RPMI7951 (cell line): ENCODE data around the gene CECR2. TPM values are rescaled to one million over a fixed set of nuclear protein-coding genes. Genes with fewer than 3 reads are reported as not detected.
"Not testable (repeated sequence)": the region's sequence is repeated elsewhere in the genome, so short reads cannot be mapped to it uniquely, and the experiment has no call there.

ENCODE experiments used
- DNase-seq: peaks from one replicate; pipeline ENCODE4 v3.0.0-alpha.2; 2012; ENCODE audit warnings: low read depth
- total RNA-seq: library from RNA; depleted of rRNA; stranded (reverse); fragments of >200 nt; shearing (Covaris generic); gene quantifications from 2 replicates; pipeline ENCODE4 v1.2.3, GENCODE V29; 2014

Gene CECR2
- total RNA-seq, 1 experiment from 2014 or later: 0.12 TPM

- no peak for DNase-seq
Measured at GRCh38 chr22:17402293-17402692, 33.0 kb downstream of the CECR2 start.

DNA sequence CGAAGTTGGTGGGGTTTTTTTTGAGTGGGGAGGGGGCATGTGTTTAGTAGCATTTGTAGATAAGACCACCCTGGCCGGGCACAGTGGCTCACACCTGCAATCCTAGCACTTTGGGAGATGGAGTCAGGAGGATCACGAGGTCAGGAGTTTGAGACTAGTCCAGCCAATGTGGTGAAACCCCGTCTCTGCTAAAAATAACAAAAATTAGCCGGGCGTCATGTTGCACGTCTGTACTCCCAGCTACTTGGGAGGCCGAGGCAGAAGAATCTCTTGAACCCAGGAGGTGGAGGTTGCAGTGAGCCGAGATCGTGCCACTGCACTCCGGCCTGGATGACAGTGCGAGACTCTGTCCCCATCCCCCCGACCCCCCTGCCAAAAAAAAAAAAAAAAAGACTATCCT lies 34.6 kb downstream of the CECR2 start:
- DNase-seq: no peak

- no peak for DNase-seq
Measured at GRCh38 chr22:17407643-17408042, 38.4 kb downstream of the CECR2 start.

GRCh38 chr22:17410576-17410975 lies 41.3 kb downstream of the CECR2 start:
- DNase-seq: no peak

- no peak for DNase-seq
Measured at GRCh38 chr22:17411213-17411612, 42.0 kb downstream of the CECR2 start.

- no peak for DNase-seq
Measured at GRCh38 chr22:17412232-17412631, 43.0 kb downstream of the CECR2 start.

- DNase-seq: no peak
Measured at GRCh38 chr22:17418890-17419324, 49.6 kb downstream of the CECR2 start.

- no peak for DNase-seq
Measured at GRCh38 chr22:17419348-17419747, 50.1 kb downstream of the CECR2 start.

DNA sequence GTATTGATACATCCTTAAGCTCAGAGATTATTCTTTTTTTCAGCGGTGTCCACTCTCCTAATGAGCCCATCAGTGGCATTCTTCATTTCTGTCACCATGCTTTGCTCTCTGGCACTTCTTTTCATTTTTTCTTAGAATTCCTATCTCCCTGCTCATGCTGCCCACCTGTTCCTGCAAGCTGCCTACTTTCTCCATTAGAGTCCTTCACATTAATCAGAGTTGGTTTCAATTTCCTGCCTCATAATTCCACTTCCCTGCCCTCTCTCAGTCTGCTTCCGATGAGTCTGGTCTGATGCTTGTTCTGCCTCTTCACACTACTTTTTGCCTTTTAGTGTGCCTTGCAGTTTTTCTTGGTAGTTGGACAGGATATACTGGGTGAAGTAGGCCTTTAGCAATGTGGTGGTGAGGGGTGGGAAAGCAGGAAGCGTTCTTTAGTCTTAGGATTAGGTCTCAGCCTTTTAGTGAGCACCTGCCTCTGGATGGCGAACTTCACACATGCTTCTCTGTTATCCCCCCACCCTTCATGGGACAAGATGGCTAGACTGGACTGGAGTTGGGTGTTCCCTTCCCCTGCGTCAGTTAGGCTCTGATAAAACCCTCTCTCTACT lies 53.6 kb downstream of the CECR2 start:
- DNase-seq: no peak

DNA sequence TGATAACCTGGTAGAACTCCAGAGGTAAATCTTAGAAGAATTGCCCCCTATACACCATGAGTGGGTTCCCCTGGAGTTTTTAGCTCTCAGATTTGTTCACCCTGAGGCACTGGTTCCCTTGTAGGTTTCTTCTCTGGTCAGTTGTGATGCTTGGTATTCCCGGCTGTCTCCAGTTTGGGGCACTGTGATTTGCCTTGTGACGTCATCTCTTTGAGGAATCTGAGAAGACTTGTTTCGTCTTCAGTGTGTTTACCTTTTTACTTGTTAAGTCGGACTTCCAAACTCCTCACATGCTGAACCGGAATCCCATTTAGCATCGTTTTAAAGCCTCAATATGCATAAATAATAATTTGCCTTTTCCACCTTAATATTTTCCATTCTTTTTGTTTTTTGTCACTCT lies 54.4 kb downstream of the CECR2 start:
- DNase-seq: no peak

GRCh38 chr22:17427528-17427927 lies 58.3 kb downstream of the CECR2 start:
- not testable (repeated sequence) for DNase-seq

DNA sequence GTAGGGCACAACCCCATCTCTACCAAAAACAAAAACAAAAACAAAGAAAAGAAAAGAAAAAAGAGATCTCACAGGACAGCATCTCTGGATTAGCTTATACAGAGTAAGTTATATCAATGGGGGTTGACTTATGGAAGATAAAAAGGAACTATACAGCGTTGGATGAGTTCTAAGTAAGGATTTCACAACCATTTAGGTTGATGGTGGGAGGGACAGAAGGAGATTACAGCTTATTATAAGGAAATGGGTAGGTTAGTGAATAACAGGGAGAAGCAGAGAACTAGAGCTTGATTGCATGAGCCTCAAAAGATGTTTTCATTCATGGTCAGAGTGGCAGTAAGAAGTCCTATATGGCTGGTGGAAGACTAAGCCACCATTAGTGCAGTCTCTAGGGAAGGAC lies 60.3 kb downstream of the CECR2 start:
- no peak for DNase-seq

DNA sequence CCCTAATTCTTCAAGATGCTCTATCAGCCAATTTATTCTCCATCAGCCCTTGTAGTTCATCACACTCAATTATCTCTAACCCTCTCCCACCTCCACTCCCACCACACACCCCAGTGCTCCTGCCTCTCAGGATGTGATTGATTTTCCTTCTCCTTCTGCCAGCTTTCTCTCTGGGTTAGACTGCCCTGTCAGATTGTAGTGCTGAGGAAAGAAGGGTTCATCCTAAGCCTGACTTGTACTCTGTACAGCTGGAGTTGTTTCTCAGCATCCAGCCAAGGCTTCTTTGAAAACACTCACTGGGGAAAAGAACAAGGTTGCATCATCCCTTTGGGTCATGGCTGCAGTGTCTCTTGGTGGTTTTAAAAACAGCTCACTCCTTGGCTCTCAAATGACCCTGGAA lies 61.2 kb downstream of the CECR2 start:
- no peak for DNase-seq

DNA sequence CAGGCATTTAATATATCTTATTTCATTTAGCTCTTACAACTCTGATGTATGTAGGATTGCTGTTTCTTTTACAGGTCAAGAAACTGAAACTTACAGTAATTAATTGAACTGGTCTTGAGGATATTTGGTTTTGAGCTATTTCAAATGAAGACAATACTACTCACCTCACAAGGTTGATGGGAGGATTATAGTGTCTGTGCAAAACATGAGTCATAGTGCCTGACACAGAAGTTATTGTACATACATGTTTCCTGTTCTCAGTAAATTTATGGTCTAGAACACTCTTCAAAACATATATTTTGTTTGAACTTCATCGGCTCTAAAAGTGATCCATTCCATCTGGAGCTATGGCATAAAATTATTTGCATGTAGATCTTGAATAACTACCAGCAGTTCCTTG lies 61.9 kb downstream of the CECR2 start:
- DNase-seq: no peak

- no peak for DNase-seq
Measured at GRCh38 chr22:17434856-17435255, 65.6 kb downstream of the CECR2 start.

DNA sequence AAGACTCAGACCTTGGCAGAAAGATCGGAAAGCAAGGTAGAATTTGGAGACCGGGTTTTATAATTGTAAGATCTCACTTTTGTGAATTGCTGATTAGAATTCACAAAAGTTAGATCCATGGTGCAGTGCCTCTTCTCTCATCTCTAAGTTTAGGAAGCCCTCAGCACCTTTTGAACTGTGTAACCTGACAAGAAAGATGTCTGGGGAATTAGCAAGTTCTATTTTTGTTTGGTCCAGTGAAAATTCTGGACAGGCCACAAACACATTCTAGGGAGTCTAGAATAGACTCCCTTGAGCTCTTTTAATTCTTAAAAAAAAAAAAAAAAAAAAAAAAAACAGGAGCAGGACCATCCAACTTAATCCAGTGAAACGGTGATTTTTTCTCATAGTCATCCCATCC lies 66.1 kb downstream of the CECR2 start:
- DNase-seq: no peak

DNA sequence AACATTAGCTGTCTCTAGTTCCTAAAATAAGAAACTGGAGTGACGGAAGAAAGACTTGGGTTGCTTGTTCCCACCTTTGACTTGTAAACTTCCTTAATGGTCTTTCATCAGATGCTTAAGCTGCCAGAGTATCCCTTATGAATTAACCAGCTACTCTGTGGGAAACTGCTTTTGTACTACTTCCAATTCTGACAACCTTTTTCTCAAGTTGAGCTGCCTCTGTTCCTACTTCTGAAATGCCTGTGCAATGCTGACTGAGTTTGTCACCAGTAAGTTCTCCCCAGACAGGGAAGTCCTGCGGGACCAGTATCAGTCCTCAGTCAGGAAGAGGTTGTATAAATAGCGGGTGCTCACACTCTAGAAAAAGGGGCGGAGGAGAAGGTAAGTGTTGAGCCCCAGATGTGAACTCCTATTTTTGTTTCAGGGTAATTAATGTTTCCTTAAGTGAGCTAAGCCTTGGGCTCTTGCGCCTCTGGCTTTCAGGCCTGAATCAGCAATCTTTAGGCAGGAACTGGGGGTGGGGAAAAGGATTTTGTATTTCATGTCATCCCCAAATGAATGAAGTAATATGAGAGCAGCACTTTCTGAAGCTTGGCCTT lies 67.2 kb downstream of the CECR2 start:
- no peak for DNase-seq

DNA sequence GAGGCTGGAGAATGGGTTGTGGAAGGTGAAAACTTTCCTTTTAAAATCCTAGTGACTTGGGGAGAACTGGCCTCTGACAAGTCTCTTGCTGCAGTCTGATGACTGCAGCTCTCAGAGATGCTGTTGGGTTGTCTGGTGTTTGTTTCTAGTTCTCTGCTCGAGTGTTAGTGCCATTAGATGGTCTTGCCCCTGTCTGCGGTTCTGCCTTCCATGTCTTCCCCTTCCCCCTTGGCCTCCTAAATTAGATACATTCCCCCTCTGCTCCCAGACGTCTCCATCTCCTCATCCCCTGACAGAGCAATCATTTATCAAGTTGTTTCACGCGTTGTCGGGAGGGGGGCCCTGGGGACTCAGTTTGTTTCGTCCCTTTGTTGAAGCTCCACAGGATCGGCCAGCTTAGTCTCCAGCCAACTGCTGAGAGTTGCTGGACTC lies 67.7 kb downstream of the CECR2 start:
- DNase-seq: no peak

DNA sequence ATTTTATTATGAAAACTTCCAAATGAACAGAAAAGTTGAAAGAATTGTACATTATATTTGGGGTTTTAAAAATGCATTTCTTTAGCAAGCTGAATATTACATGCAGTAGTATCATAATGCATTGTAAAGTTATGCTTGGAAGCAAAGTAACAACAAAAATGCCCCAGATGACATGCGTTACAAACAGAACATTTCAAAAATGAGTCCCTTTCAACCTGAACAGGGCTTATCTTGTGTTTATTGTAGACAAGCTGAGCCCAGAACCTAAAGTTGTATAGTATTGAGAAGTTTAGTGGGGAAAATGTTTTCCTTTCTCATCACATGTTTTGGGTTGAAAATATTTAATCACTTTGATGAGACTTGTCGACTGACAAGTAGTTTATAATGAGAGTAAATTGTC lies 68.8 kb downstream of the CECR2 start:
- no peak for DNase-seq

- DNase-seq: peak; percentile 4
Measured at GRCh38 chr22:17441326-17441725, 72.1 kb downstream of the CECR2 start.

DNA sequence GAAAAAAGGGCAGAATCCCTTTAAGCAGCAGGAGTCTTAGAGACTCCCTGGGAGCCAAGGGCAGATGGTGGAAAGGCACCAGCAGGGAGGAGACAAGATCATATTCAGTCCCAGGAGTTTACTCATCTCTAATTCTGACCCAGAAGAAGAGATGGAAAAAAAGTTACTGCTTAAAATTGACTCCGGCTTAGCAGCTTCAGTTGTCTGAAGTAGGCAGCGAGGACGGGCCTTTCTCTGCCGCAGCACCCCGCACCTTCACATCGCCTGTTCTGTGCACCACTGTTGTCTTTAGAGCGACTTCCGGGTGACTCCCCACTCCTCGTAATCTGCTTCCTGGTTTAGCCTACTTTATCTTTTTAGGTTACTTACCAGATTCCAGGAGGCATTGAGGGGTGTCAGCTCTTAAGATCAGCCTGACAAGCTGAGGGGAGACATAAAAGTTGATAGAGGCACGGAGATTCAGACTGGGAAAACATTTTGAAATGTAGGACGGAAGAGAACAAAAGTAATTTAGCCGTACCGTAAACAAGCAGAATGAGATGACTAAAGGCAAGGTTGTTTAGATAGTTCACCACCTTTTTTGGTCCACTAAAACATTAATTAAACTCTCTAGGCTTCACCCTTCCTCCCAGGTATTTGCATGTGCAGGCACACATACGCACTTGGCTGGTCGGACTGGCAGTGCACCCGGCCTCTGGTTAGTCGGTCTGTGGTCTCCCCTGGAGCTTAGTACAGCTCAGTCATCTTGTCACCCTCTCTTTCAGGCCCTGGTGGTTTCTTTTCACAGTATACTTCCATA lies 74.3 kb downstream of the CECR2 start:
- no peak for DNase-seq

DNA sequence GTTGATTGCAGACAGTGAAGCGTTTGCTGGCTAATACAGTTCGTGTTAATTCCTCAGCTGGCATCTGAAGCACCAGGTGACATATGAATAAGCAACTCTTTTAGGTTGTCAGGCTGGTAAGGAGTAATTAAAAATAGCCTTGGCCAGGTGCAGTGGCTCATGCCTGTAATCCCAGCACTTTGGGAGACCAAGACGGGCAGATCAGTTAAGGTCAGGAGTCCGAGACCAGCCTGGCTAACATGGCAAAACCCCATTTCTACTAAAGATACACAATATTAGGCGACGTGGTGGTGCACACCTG lies 74.9 kb downstream of the CECR2 start:
- no peak for DNase-seq

DNA sequence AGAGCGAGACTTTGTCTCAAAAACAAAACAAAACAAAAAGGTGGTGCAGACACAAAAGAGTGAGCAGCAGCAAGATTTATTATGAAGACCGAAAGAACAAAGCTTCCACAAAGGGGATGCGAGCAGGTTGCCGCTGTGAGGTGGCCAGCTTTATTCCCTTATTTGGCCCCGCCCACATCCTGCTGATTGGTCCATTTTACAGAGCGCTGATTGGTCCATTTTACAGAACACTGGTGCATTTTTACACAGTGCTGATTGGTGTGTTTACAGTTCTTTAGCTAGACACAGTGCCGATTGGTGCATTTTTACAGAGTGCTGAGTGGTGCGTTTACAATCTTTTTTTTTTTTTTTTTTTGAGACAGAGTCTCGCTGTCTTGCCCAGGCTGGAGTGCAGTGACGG lies 77.4 kb downstream of the CECR2 start:
- no peak for DNase-seq
